Neural cell (in vitro differentiated cells): Measurements from ENCODE around the gene JPT1. TPM values are rescaled to one million over a fixed set of nuclear protein-coding genes. Genes with fewer than 3 reads are reported as not detected.

Experiments
- H2AFZ ChIP-seq: fragments of 200-600, 300-800 bp; sonication (generic), shearing (Covaris generic); 2 replicates; pipeline ENCODE4 v1.6.0; 2014; ENCODE audit warnings: low read depth, mild to moderate bottlenecking, antibody characterized with exemption, low read length, moderate library complexity
- H3F3A ChIP-seq: fragments of 200-600 bp; shearing (Covaris generic); 2 replicates; pipeline ENCODE4 v1.6.1; 2016; ENCODE audit warnings: mild to moderate bottlenecking, moderate library complexity, mixed read lengths, antibody characterized with exemption, low read length; ENCODE audit not compliant: insufficient read depth, poor library complexity, severe bottlenecking
- H3K27ac ChIP-seq: fragments of 200-600, 300-800 bp; sonication (generic), shearing (Covaris generic); 2 replicates; pipeline ENCODE4 v1.5.1; 2014; ENCODE audit warnings: mild to moderate bottlenecking, low read length, moderate library complexity
- H3K27me3 ChIP-seq: fragments of 300-800, 200-600 bp; sonication (generic), shearing (Covaris generic); 2 replicates; pipeline ENCODE4 v1.6.0; 2014; ENCODE audit warnings: mild to moderate bottlenecking, low read depth, low read length, moderate library complexity; ENCODE audit not compliant: insufficient read depth
- H3K36me3 ChIP-seq: fragments of 300-800, 200-600 bp; sonication (generic), shearing (Covaris generic); 2 replicates; pipeline ENCODE4 v1.5.1; 2014; ENCODE audit warnings: mild to moderate bottlenecking, antibody characterized with exemption, low read length, moderate library complexity; ENCODE audit not compliant: insufficient read depth
- H3K4me2 ChIP-seq: fragments of 300-800, 200-600 bp; sonication (generic), shearing (Covaris generic); 2 replicates; pipeline ENCODE4 v1.6.0; 2014; ENCODE audit warnings: mild to moderate bottlenecking, low read length
- H3K4me3 ChIP-seq: fragments of 300-800, 200-600 bp; sonication (generic), shearing (Covaris generic); 2 replicates; pipeline ENCODE4 v1.5.1; 2014; ENCODE audit warnings: mild to moderate bottlenecking, low read length, moderate library complexity
- H3K79me2 ChIP-seq: fragments of 200-600 bp; shearing (Covaris generic); replicated peaks from 2 replicates; pipeline ENCODE4 v1.6.0; 2014; ENCODE audit warnings: mild to moderate bottlenecking, low read length, moderate library complexity; ENCODE audit not compliant: insufficient read depth
- H3K9ac ChIP-seq: fragments of 300-800, 200-600 bp; sonication (generic), shearing (Covaris generic); 2 replicates; pipeline ENCODE4 v1.6.1; 2016; ENCODE audit warnings: mild to moderate bottlenecking, low read length, mixed read lengths
- H3K9me2 ChIP-seq: fragments of 200-600 bp; shearing (Covaris generic); 2 replicates; pipeline ENCODE4 v1.6.1; 2016; ENCODE audit warnings: mild to moderate bottlenecking, low read length, mixed read lengths; ENCODE audit not compliant: insufficient read depth
- H3K9me3 ChIP-seq: fragments of 200-600, 300-800 bp; sonication (generic), shearing (Covaris generic); 2 replicates; pipeline ENCODE4 v1.6.1; 2016; ENCODE audit warnings: mild to moderate bottlenecking, mixed run types, low read length, moderate library complexity, mixed read lengths
- H4K20me1 ChIP-seq: fragments of 200-600 bp; shearing (Covaris generic); 2 replicates; pipeline ENCODE4 v1.6.1; 2016; ENCODE audit warnings: mild to moderate bottlenecking, mixed run types; ENCODE audit not compliant: insufficient read depth
- EP300 ChIP-seq: fragments of 450-650 bp; conservative IDR thresholded peaks from 2 replicates; pipeline ENCODE4 v1.6.1; 2014; ENCODE audit warnings: antibody characterized with exemption, mild to moderate bottlenecking, moderate library complexity; ENCODE audit not compliant: poor library complexity, severe bottlenecking
- EZH2 ChIP-seq: fragments of 200-600, 300-800 bp; shearing (Covaris generic), sonication (generic); IDR thresholded peaks from 2 replicates; pipeline ENCODE4 v1.6.1; 2014; ENCODE audit warnings: antibody characterized with exemption, low read length, borderline replicate concordance, mild to moderate bottlenecking; ENCODE audit not compliant: insufficient read depth, poor library complexity, severe bottlenecking
- MXI1 ChIP-seq: fragments of 450-650 bp; conservative IDR thresholded peaks from 2 replicates; pipeline ENCODE4 v1.6.1; 2014; ENCODE audit warnings: antibody characterized with exemption, mild to moderate bottlenecking; ENCODE audit not compliant: poor library complexity, severe bottlenecking
- POLR2AphosphoS5 ChIP-seq: IDR thresholded peaks from 2 replicates; pipeline ENCODE4 v1.6.1; 2012
- RAD21 ChIP-seq: fragments of 450-650 bp; conservative IDR thresholded peaks from 2 replicates; pipeline ENCODE4 v1.6.1; 2014; ENCODE audit warnings: antibody characterized with exemption, mild to moderate bottlenecking, moderate library complexity
- SMC3 ChIP-seq: fragments of 450-650 bp; conservative IDR thresholded peaks from 2 replicates; pipeline ENCODE4 v1.6.1; 2014; ENCODE audit warnings: antibody characterized with exemption, mild to moderate bottlenecking, moderate library complexity; ENCODE audit not compliant: poor library complexity
- TAF1 ChIP-seq: IDR thresholded peaks from 2 replicates; pipeline ENCODE4 v1.6.1; 2012; ENCODE audit warnings: low read depth
- polyA plus RNA-seq: library from polyadenylated mRNA; depleted of rRNA; stranded (reverse); fragments of >200 nt; gene quantifications from 2 replicates; pipeline ENCODE4 v1.2.3, GENCODE V29; 2014
- TF ChIP-seq, protein P1 (sequence below): fragments of 450-650 bp; IDR thresholded peaks from 2 replicates; pipeline ENCODE4 v1.5.1; 2014; ENCODE audit warnings: antibody characterized with exemption, mild to moderate bottlenecking, moderate library complexity; ENCODE audit not compliant: poor library complexity, severe bottlenecking
- TF ChIP-seq, protein P2 (sequence below): IDR thresholded peaks from 2 replicates; pipeline ENCODE4 v1.6.1; 2012; ENCODE audit warnings: borderline replicate concordance

The JPT1 gene
- polyA plus RNA-seq, 1 donor from 2014 or later = 1,721 TPM

DNA sequence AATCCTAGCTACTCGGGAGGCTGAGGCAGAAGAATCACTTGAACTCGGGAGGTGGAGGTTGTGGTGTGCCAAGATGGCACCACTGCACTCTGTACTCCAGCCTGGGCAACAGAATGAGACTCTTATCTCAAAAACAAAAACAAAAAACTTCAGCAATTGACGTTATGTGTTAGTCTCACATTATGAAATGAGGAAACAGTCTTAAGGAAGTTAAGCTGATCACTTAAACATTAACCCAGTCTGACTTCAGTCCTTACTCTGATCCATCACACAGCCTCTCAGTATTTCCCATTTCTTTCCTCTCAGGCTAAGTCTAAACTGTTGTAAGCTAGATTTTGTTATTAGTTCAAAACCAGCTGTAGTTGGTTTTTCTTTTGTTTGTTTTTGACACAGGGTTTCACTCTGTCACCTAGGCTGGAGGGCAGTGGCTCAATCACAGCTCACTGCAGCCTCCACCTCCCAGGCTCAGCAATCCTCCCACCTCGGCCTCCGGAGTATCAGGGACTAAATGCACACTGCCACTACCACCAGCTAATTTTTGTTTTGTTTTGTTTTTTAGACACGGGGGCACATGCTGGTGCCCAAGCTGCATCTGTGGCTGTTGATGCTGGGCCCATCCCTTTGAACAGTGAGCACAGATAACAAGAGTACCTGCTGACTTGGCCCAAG is 6.3 kb downstream of the JPT1 start:
- peaks cover 82% of the 10 kb centered on the region for H3K79me2 ChIP-seq
- H3K27me3 ChIP-seq = no peaks in the 10 kb centered on the region
- H3K36me3 ChIP-seq = peaks cover 24% of the 10 kb centered on the region
- H3F3A ChIP-seq = no peaks in the 10 kb centered on the region
- H3K9ac ChIP-seq = no peak overlapping the region
- H3K4me3 ChIP-seq = peak overlapping the region; percentile 32
- H3K9me3 ChIP-seq = no peaks in the 10 kb centered on the region
- H3K9me2 ChIP-seq = no peaks in the 10 kb centered on the region
- no peak for TF ChIP-seq SMC3
- TF ChIP-seq, protein P1, sequence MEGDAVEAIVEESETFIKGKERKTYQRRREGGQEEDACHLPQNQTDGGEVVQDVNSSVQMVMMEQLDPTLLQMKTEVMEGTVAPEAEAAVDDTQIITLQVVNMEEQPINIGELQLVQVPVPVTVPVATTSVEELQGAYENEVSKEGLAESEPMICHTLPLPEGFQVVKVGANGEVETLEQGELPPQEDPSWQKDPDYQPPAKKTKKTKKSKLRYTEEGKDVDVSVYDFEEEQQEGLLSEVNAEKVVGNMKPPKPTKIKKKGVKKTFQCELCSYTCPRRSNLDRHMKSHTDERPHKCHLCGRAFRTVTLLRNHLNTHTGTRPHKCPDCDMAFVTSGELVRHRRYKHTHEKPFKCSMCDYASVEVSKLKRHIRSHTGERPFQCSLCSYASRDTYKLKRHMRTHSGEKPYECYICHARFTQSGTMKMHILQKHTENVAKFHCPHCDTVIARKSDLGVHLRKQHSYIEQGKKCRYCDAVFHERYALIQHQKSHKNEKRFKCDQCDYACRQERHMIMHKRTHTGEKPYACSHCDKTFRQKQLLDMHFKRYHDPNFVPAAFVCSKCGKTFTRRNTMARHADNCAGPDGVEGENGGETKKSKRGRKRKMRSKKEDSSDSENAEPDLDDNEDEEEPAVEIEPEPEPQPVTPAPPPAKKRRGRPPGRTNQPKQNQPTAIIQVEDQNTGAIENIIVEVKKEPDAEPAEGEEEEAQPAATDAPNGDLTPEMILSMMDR = no peak
- no peak for TF ChIP-seq RAD21
- no peak overlapping the region for H3K4me2 ChIP-seq
- H4K20me1 ChIP-seq = peaks cover 62% of the 10 kb centered on the region
- H2AFZ ChIP-seq = no peak overlapping the region
- H3K27ac ChIP-seq = no peak overlapping the region

DNA sequence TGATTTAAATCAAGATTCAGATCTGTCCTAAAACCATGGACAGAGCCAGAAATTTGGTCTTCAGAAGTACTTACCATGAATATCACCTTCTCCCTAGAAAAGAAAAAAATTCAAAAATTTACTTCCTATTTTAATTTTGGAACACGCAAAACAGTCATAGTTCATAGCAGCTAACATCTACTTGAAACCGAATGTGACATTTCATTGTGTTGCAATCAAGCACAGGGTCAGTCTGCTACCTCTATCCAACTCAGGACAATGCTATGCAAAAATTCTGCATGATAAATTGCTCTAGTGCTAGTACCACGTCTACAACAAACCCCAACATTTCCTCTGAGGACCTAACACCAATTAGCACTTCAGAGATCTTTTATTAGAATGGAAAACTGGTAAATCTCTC is 7.7 kb downstream of the JPT1 start:
- no peak overlapping the region for H3K9ac ChIP-seq
- TF ChIP-seq, protein P1 = no peak
- TF ChIP-seq POLR2AphosphoS5 (no peak), SMC3 (no peak), EZH2 (no peak), MXI1 (no peak), EP300 (no peak), TAF1 (no peak), RAD21 (no peak)
- TF ChIP-seq, protein P2, sequence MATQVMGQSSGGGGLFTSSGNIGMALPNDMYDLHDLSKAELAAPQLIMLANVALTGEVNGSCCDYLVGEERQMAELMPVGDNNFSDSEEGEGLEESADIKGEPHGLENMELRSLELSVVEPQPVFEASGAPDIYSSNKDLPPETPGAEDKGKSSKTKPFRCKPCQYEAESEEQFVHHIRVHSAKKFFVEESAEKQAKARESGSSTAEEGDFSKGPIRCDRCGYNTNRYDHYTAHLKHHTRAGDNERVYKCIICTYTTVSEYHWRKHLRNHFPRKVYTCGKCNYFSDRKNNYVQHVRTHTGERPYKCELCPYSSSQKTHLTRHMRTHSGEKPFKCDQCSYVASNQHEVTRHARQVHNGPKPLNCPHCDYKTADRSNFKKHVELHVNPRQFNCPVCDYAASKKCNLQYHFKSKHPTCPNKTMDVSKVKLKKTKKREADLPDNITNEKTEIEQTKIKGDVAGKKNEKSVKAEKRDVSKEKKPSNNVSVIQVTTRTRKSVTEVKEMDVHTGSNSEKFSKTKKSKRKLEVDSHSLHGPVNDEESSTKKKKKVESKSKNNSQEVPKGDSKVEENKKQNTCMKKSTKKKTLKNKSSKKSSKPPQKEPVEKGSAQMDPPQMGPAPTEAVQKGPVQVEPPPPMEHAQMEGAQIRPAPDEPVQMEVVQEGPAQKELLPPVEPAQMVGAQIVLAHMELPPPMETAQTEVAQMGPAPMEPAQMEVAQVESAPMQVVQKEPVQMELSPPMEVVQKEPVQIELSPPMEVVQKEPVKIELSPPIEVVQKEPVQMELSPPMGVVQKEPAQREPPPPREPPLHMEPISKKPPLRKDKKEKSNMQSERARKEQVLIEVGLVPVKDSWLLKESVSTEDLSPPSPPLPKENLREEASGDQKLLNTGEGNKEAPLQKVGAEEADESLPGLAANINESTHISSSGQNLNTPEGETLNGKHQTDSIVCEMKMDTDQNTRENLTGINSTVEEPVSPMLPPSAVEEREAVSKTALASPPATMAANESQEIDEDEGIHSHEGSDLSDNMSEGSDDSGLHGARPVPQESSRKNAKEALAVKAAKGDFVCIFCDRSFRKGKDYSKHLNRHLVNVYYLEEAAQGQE = no peak
- no peak overlapping the region for H3K4me3 ChIP-seq
- H3K4me2 ChIP-seq = no peak overlapping the region
- peaks cover 70% of the 10 kb centered on the region for H4K20me1 ChIP-seq
- H3K27ac ChIP-seq = no peak overlapping the region
- peaks cover 68% of the 10 kb centered on the region for H3K79me2 ChIP-seq
- no peaks in the 10 kb centered on the region for H3F3A ChIP-seq
- no peaks in the 10 kb centered on the region for H3K9me2 ChIP-seq
- no peaks in the 10 kb centered on the region for H3K9me3 ChIP-seq
- H3K27me3 ChIP-seq = no peaks in the 10 kb centered on the region
- peaks cover 24% of the 10 kb centered on the region for H3K36me3 ChIP-seq
- no peak overlapping the region for H2AFZ ChIP-seq
